NCI-H1930 (cell line): Measurements from ENCODE around the gene PACRG.

Source experiments
- DNase-seq, 2 experiments: peaks; one replicate each; lab custom pipeline; 2025; lab: John Stamatoyannopoulos, UW

PACRG gene

DNA sequence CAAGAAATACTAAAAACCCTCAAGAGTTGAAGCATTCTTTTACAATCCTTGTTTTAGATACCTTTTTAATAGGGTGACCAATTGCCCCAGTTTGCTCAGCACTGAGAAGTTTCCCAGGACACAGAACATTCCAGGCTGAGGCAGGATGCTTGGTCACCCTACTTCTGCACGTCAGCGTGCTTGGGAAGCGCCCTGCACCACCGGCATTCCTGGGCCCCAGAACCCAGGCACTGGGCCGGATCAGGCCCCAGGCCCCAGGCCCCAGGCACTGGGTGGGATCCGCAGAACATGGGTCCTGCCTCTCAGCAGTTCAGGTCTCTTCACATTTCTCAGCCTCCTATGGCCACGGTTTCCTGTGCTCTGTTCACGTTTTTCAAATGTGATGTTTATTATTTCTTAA is 472.9 kb downstream of the PACRG start:
- DNase-seq = no peak

DNA sequence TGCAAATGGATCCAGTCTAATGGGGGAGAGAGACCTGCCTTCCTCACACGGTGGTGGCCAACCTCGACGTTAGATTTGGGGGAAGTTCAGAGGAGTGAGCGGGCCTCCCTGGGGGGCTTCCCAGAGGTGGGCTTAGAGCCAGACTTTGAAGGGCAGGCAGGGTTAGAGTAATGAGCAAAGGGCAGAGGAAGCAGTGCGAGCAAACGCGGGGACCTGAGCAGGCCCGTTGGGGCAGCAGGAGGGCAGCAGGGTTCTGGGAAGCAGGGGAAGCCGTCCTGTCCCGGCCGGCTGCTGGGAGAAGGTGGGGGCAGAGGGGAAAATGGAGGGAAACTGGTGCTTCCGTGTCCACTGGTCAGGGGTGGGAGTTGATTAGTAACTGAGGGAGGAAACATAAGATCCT is 474.1 kb downstream of the PACRG start:
- DNase-seq = no peak

DNA sequence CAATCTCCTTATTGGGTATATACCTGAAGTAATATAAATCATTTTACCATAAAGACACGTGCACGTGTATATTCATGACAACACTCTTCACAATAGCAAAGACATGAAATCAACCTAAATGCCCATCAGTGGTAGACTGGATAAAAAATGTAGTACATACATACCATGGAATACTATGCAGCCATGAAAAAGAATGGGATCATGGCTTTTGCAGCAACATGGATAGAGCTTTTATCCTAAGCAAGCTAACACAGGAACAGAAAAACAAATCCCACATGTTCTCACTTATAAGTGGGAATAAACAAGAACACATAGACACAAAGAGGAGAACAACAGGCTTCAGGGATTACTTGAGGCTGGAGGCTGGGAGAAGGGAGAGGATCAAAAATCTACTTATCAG is 478.4 kb downstream of the PACRG start:
- no peak for DNase-seq

DNA sequence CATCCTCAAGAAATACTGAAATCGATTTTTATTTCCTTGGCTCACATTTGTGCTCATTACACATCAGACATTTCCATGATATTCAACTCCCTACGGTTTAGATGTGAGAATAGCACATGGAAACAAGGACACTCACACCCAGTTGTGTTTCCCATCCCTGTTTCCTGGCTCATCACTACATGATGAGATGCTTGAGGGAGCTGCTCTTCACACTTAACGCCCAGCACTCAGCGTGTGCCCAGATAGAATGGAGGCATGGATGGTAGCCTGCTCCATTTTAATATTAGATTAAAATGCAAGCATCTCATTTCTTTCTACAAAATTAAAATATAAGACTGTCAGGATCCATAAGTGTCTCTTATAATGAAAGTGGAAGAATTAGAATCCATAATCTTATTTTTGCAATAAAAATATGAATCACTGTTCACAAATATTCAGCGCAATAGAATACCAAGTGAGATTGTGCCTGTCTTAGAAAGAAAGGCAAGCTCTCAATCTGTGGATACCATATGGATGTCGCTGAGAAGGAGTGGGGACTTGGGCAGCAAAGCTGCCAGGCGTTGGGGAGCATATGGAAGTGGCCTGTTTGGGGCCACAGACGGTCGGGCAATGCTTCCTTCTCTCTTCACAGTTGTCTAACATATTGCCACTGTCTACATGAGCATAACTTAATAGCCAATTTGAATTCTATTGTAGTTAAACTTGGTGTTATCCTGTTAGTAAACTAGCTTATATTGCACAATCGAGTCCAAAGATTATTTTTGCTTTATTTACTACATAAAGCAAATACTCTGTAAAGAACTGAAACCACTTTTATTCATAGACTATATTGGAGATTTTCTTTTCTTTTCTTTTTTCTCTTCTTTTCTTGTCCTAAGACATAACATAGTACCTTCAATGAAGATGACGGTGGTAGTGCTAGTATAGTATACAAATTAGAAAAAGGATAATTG is 479.9 kb downstream of the PACRG start:
- no peak for DNase-seq

DNA sequence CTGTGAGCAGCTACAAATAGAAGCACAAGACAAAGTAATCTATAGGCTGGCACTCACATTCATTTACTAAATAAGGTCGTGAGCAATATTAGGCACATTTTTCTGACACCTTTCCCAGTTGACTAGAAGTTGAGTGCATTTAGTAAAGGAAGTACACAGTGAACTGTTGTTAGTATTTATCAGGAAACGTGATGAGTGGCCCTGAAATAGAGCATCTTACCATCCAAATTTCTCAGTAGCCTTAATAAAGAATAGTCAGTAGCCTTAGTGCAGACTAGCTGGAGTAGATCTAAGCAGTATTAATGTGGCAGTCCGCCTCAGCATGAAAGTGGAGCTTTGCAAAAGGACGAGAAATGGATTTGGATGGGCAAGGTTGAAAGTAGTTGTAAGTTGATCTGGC is 481.2 kb downstream of the PACRG start:
- DNase-seq = no peak

DNA sequence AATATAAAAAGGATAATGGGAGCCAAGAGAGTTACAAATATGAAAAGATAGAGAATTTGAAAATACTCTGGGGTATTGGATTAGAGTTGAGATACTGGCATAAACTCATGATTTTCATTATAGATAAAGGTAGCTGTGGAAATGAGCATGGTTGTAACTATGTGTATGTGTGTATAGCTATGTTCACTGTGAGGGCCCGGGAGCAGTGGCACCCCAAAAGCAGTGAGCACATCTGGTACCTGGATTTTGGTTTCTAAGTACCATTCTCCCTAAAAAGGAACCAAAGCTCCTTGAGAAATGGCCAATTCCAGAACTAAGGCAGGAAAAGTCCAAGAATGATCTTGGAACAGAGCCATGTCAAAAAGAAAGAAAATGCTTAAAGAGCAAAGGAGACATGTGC is 484.3 kb downstream of the PACRG start:
- no peak for DNase-seq

DNA sequence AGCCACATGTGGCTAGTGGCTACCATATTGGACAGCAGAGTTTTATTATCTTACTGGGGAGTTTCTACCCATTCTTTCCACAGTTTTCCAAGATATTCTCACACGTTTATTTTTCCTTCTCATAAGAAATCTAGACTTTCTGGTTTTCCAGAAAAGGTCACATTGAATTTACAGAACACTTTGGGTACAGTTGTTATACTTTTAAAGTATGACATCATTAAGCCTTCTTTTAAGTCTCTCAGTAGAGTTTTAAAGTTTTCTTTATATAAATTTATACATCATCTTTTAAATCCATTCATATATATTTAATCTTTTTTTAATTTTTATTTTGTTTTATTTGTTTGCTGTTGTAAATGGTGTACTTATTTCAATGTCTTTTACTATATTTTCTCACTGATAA is 486.5 kb downstream of the PACRG start:
- DNase-seq = no peak

DNA sequence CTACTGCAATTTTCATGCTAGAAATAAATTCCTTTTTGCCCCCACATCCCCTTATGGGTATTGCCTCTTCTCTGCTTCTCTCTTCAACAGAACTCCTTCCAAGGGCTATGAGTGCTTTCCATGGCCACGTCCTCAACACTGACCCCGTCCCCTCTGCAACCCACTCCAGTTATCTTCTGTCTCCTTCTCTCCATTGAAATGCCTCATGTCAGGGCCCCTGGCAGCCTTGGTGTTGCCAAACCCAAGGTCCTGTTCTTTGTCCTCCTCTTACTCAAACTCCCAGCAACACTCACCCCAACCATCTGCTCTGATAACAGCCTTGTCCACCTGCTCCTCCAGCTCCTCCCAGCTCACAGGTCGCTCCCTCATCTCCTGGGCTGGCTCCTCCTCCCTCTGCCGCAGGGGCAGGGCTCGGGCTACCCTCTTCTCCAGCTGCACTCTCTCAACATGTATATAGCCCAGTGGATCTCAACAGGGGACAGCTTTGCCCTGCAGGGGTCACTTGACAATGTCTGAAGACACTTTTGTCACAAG is 490.7 kb downstream of the PACRG start:
- no peak for DNase-seq

DNA sequence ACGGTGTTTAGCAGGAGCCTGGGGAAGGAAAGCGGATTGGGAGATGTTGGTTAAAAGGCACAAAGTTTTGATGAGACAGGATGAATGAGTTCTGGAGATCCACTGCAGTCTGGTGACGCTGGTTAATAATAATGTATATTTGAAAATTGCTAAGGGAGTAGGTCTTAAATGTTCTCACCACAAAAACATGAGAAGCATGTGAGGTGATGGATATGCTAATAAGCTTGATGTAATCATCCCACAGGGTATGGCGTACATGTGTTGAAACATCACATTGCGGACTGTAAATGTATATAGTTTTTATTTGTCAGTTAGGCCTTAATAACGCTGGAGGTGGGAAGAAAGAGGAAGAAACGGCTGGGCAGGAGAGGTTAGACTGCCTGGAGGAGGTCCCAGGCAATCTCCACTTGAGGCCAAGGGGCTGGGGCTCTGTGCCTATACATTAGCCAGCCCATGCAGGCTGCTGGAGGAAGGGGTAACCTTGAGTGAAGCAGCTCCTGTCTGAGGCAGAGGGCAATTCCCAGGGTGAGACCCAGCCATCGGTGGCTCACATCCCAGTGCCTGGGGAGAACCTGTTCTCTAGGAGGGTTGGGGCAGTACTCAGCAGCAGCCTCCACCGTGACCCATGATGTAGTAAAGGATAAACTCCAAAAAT is 498.5 kb downstream of the PACRG start:
- no peak for DNase-seq

DNA sequence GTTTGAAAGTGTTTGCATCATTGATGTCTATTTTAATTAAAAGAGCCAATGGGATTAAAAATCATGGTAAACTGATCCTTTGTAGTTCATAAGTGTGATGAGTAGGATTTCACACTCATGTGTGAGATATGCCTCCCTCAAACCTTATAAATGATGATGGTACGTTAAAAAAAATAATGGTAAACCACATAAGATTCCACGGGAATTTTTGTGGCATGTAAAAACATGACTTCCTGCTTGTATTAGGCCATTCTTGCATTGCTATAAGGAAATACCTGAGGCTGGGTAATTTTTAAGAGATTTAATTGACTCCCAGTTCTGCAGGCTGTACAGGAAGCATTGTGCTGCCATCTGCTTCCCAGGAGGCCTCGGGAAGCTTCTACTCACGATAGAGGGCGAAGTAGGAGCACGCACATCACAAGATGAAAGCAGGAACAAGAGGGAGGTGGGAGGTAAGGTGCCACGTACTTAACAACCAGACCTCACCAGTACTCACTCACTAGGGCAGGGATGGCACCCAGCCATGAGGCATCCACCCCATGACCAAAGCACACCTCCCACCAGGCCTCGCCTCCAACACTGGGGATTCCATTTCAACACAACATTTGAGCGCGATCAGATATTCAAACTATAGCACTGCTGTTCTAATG is 499.2 kb downstream of the PACRG start:
- no peak for DNase-seq

DNA sequence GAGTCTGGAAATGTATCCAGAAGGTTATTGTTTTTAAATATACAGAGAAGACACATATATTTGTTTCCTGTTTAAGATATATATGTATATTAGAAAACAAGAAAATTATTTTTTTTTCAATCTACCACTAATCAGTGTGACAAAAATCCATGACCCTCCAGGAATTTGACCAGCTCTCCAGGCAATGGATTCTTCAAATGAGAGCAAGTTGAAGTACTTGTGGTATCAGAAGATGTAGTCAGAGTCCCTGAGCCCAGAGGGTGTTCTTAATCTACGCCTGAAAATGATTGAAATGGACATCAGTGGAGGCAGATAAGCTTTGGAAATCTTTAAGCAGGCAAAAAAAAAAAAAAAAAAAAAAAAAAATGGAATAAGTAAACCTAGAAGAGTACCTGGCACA is 500.3 kb downstream of the PACRG start:
- DNase-seq = no peak

DNA sequence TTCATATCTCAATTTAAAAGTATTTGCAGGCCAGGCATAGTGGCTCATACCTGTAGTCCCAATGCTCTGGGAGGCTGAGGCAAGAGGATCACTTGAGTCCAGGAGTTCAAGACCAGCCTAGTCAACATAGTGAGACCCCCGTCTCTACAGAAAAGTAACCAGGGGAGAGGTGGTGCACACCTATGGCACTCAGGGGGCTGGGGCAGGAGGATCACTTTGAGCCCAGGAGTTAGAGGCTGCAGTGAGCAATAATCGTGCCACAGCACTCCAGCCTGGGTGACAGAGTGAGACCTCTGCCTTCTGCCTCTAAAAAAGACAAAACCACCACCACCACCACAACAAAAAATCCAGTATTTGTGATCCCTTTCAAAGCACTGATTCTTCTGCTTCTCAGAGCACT is 501.3 kb downstream of the PACRG start:
- DNase-seq = no peak

DNA sequence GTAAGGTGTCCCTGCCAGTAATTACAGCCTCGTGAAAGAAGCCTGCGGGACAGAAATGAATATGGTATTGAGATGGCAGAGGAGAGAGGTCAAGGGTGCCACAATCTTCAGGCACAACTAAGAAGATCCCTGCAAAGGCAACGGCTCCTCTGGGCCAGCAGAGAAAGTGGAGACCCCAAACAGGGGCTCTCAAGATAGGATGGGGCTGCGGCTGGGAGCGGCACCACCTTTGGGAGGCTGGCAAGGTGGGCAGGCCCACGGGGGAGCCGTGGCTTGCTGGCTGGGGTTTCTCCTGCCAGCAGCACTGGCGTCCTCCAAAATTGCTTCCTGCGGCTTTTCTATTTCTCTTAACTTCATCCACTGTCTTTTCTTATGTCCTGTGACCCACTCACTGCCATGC is 503.1 kb downstream of the PACRG start:
- no peak for DNase-seq

DNA sequence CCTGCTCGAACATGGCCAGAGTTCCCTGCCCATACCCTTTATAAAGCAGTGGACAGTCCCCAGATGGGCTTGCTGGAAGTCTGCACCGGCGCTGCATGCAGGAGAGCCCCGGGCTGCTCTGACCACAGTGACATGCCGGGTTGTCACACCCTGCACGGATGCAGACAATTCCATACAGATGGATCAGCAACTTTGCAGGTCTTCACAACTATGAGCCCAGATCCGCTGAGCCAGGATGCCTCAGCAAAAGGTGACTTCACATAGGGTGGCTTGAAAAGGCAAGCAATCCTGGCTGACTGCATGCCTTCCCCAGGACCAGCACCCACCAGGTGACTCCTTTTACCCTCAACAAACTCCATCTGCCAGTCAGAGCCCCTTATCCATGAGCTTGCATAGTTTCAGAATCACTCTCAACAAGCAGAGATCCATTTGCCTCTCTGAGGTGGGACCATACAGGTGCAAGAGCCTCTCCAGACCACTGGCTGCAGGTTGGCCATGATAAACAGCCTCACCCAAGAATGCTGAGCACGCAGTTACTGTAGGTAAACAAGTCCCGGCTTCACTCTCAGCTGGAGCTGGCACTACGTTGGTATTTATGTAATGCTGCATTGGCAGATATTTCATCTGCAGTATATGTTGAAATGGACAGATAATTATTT is 503.7 kb downstream of the PACRG start:
- DNase-seq = no peak

DNA sequence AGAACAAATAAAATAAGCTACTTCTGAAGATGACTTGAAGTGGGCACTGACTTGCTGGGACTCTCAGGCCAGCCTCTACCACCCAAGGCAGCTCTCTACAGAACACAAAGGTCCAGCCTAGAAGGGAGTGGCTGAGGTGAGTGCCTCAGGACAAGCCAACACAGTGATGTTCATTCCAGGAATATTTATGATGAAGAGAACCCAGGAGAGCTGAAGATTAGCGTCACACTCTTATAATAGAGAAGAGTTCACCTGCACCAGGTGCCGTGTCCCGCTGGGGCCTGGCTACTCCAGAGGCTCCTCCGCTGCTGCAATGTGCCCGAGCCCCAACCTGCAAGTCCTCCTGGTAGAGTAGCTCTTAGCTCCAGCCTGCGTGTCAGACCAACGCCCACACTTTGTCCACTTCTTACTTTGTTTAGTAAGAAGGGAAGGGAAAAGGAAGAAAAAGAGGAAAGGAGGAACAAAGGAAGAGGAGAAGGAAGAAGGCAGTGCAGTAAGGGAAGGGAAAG is 504.3 kb downstream of the PACRG start:
- no peak for DNase-seq

DNA sequence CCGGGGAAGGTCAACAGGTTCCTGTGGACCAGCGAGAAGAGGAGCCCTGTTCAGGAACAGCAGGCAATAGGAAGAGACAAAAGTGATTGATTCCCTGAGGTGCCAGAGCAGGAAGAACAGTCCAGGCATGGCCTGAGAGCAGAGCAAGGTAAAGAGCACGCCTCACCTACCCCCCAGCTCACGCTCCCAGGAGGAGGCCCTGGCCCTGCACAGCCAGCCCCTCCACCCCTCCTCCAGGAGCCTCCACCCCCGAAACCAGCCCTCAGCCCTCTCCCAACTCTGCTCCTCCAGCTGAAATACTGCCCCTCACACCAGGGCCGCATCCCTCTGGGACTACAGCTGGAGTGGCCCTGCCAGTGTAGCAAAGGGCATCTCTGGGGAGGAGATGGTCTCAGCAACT is 504.9 kb downstream of the PACRG start:
- no peak for DNase-seq

DNA sequence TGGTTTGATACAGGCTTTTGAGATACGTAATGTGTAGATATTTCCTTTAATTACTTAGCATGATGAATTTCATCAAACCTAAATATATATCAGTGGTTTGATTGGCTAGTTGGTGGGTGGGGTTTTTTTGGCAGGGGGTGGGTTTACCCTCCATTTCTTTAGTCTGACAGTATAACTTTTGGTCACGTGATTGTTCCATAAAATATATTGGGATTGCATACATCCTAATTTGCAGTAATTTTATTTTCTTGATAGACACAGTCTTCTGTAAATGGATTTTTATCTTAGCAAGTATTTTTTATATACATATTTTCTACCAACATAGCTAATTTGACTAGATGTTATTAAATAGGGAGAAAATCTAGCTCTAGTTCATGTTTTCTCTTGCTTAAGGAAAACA is 509.3 kb downstream of the PACRG start:
- DNase-seq = no peak

DNA sequence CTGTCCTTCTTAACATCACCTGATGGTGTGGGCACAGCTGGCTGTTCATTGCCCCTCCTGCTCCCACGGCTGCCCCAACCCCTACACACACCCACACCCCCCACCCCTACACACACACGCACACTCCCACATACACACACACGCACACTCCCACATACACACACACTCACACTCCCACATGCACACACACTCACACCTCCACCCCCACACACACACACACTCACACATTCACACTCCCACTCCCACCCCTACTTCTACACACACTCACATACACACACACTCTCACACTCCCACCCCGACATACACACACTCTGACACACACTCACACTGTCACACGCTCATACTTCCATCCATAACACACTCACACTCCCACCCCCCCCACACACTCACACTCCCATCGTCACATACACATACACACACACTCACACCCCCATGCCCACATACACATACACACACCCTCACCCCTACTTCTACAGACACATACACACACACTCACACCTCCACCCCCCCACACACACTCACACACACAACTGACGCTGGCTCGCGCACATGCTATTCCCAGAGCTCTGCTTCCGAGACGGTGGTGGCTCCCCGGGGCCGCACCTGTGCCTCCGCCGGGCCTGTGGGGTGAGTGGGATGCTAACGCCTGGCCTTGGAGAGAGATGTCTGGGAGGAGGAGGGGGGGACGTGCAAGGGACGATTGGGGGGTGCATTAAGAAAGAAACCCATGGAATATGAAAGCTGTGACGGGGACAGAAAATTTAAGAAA is 512.0 kb downstream of the PACRG start:
- no peak for DNase-seq

DNA sequence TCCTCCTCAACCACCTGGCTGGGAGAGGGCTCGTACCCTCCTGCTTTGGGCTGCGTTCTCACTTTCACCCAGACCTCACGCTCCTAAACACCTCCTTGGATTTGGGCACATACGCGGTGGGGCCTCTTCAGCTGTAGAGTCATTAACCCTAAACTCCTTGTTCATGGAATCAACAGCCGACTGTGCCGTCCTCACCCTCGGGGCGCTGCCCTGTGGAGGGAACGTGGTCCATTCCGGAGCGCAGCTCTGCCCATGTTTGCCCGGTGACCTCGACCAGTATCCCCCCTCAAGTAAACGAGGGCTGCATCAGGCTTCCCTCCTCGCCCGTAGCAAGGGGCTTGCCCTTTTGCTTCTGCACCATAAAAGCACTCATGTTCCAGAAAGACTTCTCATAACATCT is 512.8 kb downstream of the PACRG start:
- no peak for DNase-seq

DNA sequence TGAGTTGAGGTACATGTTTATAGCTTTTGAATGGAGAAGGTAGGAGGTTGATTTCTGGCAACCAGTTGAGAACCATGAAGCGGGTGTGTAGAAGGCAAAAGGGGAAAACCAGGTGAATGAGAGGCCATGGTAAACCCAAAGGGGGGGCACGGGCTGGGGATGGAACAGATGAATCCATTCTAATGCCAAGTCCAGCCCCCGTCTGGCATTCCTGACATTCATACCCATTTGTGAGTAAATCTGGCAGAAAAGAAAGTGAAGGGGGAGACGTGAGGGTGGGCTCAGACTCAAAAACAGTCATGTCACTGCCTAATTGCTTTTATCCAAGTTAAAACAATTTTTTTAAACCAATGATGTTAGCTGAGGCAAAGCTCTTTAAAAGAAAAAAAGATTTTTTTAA is 513.9 kb downstream of the PACRG start:
- no peak for DNase-seq

DNA sequence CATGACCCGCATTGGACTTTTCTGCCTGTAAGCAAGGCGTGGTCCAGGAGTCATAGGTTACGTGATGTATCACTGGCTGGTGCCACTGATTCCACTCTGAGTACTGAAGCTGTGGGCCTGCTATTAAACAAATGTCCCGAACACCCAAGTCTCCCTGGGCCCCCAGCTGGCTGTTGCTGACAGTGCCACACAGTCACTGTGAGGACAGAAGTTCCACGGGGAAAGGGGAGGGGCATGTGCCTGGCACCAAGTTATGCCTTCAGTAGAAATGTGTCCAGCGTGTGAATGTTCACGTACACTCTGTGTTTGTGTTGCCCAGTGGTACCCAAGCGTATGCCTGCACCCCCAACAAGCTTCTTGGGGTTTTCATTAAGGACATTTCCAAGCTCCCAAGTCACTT is 515.3 kb downstream of the PACRG start:
- DNase-seq = no peak
